Right lobe of liver (tissue), 6 donors: ENCODE data around the gene CAMKV. TPM values are rescaled to one million over a fixed set of nuclear protein-coding genes. Genes with fewer than 3 reads are reported as not detected.

Experiments
- ATAC-seq, 4 donors: fragments of 200-7000 bp; cut with Tn5 transposase; one replicate each; pipeline ENCODE4 v1.9.1; 2020; ENCODE audit warnings: mild to moderate bottlenecking in 4 of 4, moderate library complexity in 4 of 4
- DNase-seq, 3 donors: peaks; one replicate each; pipeline ENCODE4 v3.0.0-alpha.2; 2020
- H3K27ac ChIP-seq, 3 donors: fragments of 200-600 bp; one replicate each; pipeline ENCODE4 v1.8.0; 2022
- H3K27me3 ChIP-seq, 2 donors: fragments of 200-600 bp; one replicate each; pipeline ENCODE4 v1.8.0; 2022
- H3K36me3 ChIP-seq, 4 donors: fragments of 200-600 bp; sonication (generic) in 1 of 4; one replicate each; pipeline versions ENCODE4 v1.5.1 to v1.8.0; 2017 to 2022; ENCODE audit warnings: control low read depth in 1 of 4
- H3K4me1 ChIP-seq, 4 donors: fragments of 200-600 bp; sonication (generic) in 1 of 4; one replicate each; pipeline versions ENCODE4 v1.5.1 to v1.8.0; 2017 to 2022; ENCODE audit warnings: control low read depth in 1 of 4
- H3K4me3 ChIP-seq, 3 donors: fragments of 200-600 bp; one replicate each; pipeline ENCODE4 v1.8.0; 2022
- H3K9me3 ChIP-seq, 4 donors: fragments of 200-600 bp; sonication (generic) in 1 of 4; one replicate each; pipeline versions ENCODE4 v1.5.1 to v1.8.0; 2017 to 2022; ENCODE audit warnings: control low read depth in 1 of 4
- CTCF ChIP-seq, 4 donors: fragments of 200-600 bp in 3 of 4; fragments of 450-650 bp in 1 of 4; IDR thresholded peaks; one replicate each; pipeline versions ENCODE4 v1.5.1 to v1.8.0; 2016 to 2022; ENCODE audit warnings: antibody characterized with exemption in 4 of 4, mild to moderate bottlenecking in 2 of 4
- POLR2A ChIP-seq: fragments of 450-650 bp; IDR thresholded peaks from one replicate; pipeline ENCODE4 v1.6.1; 2017; ENCODE audit warnings: antibody characterized with exemption, mild to moderate bottlenecking
- WGBS: methylation state at CpG from one replicate; pipeline ENCODE4 v1.1.6; 2018; ENCODE audit warnings: low coverage, low lambda C conversion rate; ENCODE audit not compliant: insufficient coverage; ENCODE audit errors: missing lambda C conversion rate; 5-methylcytosine and 5-hydroxymethylcytosine counted together
- intact Hi-C, 2 donors: fragments of 100-400 bp; cut with DNase I; formaldehyde crosslinking; loops; one replicate each; pipeline versions ENCODE4 v1.11.2 to v1.14.1; 2022
- total RNA-seq, 6 experiments: library from RNA; depleted of rRNA in 2 of 6; stranded (reverse); fragments of >200 nt in 2 of 6; fragmentation: NEBNext Ultra II Directional in 3 of 6; extraction: Animal tissue kit (Norgen Biotek cat#: 25700) in 3 of 6; gene quantifications; one replicate each; pipeline versions ENCODE4 v1.1.0 to v1.2.4, GENCODE V29; 2016 to 2023
- donor health status: DM: no; HTN: yes; CAD: no.
- donor health status: DM: no; HTN: no; CAD: no.
- donor health status: DM: no; HTN: no; CAD: no.
- donor health status: DM: no; HTN: yes; CAD: no.
- donor health status: DM: no; HTN: yes; CAD: no.

Gene CAMKV
- total RNA-seq, 6 experiments from 2014 or later = not detected

GRCh38 chr3:49901366-49902339 is 31.9 kb upstream of the CAMKV start:
- Histone ChIP-seq H3K4me1 (peaks cover 0 to 8% (median 0%) of the 10 kb centered on the region in 4 donors), H3K36me3 (no peaks in the 10 kb centered on the region), H3K9me3 (no peaks in the 10 kb centered on the region), H3K27ac (no peak overlapping the region), H3K4me3 (no peak overlapping the region), H3K27me3 (no peaks in the 10 kb centered on the region)
- 34% methylated on average over 5 of the region's 11 CpGs for WGBS
- DNase-seq = no peak
- intact Hi-C loops = loop anchor here in 1 of 2 donors (10.0 kb wide), 2 partner anchors 57 to 97 kb away; partner anchors contain the start of gene INKA1
- TF ChIP-seq CTCF (IDR thresholded peaks at IDR 0.05) (no peak), POLR2A (no peak)
- no peak for ATAC-seq

- no peak overlapping the region for H3K27ac ChIP-seq
- DNase-seq (peak; percentile 75 to 84 (median 84)), ATAC-seq (peak; percentile 76 to 90 (median 82))
- TF ChIP-seq POLR2A = no peak
- no peak for TF ChIP-seq CTCF (IDR thresholded peaks at IDR 0.05)
- 74% methylated on average over 3 of the region's 8 CpGs for WGBS
- no peaks in the 10 kb centered on the region for H3K36me3 ChIP-seq
- H3K4me3 ChIP-seq = no peak overlapping the region
- intact Hi-C loops = loop anchor here in 1 of 2 donors (10.0 kb wide), 2 partner anchors 56 to 96 kb away; partner anchors contain the start of gene INKA1
- H3K27me3 ChIP-seq = no peaks in the 10 kb centered on the region
- peaks cover 0 to 5% (median 0%) of the 10 kb centered on the region in 4 donors for H3K4me1 ChIP-seq
- no peaks in the 10 kb centered on the region for H3K9me3 ChIP-seq
Observed at GRCh38 chr3:49900491-49901153, 30.9 kb upstream of the CAMKV start.

- H3K4me1 ChIP-seq = peaks cover 0 to 5% (median 0%) of the 10 kb centered on the region in 4 donors
- TF ChIP-seq POLR2A = no peak
- TF ChIP-seq CTCF (IDR thresholded peaks at IDR 0.05) = peak in 2 of 4 donors; percentile 9 to 10
- no peaks in the 10 kb centered on the region for H3K9me3 ChIP-seq
- no peaks in the 10 kb centered on the region for H3K27me3 ChIP-seq
- H3K27ac ChIP-seq = no peak overlapping the region
- intact Hi-C loops = loop anchor here in 1 of 2 donors (10.0 kb wide), 2 partner anchors 55 to 95 kb away; partner anchors contain the start of gene INKA1
- 43% methylated on average over 2 of the region's 5 CpGs for WGBS
- H3K36me3 ChIP-seq = no peaks in the 10 kb centered on the region
- no peak for DNase-seq
- no peak for ATAC-seq
- H3K4me3 ChIP-seq = no peak overlapping the region
Observed at GRCh38 chr3:49899815-49900214, 30.1 kb upstream of the CAMKV start.

GRCh38 chr3:49898991-49899390 is 29.3 kb upstream of the CAMKV start:
- H3K27ac ChIP-seq = no peak overlapping the region
- H3K27me3 ChIP-seq = no peaks in the 10 kb centered on the region
- H3K9me3 ChIP-seq = no peaks in the 10 kb centered on the region
- TF ChIP-seq CTCF (IDR thresholded peaks at IDR 0.05) = no peak
- TF ChIP-seq POLR2A = no peak
- H3K4me3 ChIP-seq = no peak overlapping the region
- intact Hi-C loops = no loop called here
- peaks cover 0 to 5% (median 0%) of the 10 kb centered on the region in 4 donors for H3K4me1 ChIP-seq
- WGBS = 80% methylated on average over 1 of the region's 6 CpGs
- no peaks in the 10 kb centered on the region for H3K36me3 ChIP-seq
- DNase-seq (no peak), ATAC-seq (no peak)
